GM15510 (cell line): ENCODE results near the gene IGSF9B.
A peak's percentile ranks its signal among the peaks of the same experiment; 100 is the strongest.

Experiments used
- POLR2A ChIP-seq: IDR thresholded peaks from 3 replicates; pipeline ENCODE4 v1.6.1; 2011; ENCODE audit warnings: borderline replicate concordance; ENCODE audit not compliant: insufficient read length; ENCODE audit errors: extremely low read depth

Gene IGSF9B, protein sequence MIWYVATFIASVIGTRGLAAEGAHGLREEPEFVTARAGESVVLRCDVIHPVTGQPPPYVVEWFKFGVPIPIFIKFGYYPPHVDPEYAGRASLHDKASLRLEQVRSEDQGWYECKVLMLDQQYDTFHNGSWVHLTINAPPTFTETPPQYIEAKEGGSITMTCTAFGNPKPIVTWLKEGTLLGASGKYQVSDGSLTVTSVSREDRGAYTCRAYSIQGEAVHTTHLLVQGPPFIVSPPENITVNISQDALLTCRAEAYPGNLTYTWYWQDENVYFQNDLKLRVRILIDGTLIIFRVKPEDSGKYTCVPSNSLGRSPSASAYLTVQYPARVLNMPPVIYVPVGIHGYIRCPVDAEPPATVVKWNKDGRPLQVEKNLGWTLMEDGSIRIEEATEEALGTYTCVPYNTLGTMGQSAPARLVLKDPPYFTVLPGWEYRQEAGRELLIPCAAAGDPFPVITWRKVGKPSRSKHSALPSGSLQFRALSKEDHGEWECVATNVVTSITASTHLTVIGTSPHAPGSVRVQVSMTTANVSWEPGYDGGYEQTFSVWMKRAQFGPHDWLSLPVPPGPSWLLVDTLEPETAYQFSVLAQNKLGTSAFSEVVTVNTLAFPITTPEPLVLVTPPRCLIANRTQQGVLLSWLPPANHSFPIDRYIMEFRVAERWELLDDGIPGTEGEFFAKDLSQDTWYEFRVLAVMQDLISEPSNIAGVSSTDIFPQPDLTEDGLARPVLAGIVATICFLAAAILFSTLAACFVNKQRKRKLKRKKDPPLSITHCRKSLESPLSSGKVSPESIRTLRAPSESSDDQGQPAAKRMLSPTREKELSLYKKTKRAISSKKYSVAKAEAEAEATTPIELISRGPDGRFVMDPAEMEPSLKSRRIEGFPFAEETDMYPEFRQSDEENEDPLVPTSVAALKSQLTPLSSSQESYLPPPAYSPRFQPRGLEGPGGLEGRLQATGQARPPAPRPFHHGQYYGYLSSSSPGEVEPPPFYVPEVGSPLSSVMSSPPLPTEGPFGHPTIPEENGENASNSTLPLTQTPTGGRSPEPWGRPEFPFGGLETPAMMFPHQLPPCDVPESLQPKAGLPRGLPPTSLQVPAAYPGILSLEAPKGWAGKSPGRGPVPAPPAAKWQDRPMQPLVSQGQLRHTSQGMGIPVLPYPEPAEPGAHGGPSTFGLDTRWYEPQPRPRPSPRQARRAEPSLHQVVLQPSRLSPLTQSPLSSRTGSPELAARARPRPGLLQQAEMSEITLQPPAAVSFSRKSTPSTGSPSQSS (N-terminal part only)

DNA sequence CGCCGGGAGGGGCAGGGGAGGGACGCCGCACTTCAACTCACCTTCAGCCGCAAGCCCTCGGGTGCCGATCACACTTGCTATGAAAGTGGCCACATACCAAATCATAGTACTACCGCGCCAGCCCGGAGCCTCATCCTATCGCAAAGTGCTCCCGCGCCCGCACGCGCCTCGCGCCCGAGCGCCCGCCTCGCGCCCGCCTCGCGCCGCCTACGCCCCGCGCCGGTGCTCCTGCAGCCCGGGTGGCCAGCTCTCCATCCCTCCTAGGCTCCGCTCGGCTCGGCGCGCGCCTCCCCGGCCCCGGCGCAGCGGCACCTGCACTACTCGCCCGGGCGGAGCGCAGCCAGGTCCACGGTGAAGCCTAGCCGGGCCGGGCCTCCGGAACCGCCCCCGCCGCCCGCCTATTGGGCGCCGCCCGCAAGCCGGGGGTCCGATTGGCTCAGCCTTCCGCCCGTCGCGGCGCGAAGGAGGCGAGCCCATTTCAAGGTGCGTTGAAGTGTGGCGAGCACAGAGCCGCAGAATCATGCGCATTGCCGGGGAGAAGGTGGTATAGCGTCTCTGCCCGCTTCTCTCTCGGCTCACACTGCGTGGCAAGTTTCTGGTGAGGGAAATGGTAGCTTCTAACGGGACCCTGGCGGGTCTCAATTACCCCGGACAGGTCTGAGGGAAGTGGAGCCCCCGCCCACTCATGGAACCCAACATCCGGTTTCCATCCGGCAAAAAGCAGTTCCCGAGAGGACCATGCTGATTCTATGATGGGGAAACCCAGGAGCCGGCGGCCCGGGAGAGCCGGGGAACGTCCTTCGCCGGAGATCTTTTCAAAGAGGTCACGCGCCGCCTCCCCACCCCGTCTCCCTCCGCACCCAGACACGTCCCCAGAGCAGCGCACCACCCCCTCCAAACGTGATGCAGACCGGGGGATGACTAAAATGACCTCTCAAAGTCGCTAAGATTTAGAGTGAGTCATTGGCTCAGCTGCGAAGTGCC, at the start of gene IGSF9B:
Gene IGSF9B, minus strand, starts transcription at position 319 of the 984 bp plus-strand sequence. Its CDS starts 214 bp downstream, at position 105.
- peak; percentile 20 for TF ChIP-seq POLR2A

DNA sequence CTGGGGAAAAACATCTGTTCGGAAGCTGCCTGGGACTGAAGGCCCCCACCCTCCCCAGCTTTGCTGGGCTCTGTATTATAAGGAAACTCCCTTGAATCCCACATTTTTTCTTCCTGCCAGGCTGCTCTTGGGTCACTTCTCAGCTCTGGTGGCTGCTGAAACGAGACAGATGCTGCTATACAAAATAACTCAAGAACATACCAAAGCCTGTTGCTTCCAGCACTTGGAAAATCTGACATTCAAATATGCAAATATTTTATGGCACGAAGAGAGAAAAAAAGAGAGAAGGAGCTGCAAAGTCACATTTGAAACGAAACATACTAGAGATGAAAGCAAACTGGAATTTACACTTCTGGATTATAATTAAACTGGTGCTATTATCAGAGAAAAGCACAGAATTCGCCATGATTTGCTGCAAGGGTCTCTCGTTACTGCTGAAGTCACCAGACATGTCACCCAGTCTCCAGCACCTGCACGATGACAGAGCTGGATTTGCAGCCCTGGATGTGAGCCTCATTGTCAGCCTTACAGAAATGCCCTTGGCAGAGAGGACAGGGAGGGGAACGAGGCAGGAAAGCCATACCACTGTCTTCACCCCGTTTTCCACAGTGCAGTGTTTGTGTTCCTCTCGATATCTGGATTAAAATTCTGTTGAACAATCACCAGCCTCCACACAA, 47.9 kb upstream of the IGSF9B start:
- TF ChIP-seq POLR2A, result no peak

DNA sequence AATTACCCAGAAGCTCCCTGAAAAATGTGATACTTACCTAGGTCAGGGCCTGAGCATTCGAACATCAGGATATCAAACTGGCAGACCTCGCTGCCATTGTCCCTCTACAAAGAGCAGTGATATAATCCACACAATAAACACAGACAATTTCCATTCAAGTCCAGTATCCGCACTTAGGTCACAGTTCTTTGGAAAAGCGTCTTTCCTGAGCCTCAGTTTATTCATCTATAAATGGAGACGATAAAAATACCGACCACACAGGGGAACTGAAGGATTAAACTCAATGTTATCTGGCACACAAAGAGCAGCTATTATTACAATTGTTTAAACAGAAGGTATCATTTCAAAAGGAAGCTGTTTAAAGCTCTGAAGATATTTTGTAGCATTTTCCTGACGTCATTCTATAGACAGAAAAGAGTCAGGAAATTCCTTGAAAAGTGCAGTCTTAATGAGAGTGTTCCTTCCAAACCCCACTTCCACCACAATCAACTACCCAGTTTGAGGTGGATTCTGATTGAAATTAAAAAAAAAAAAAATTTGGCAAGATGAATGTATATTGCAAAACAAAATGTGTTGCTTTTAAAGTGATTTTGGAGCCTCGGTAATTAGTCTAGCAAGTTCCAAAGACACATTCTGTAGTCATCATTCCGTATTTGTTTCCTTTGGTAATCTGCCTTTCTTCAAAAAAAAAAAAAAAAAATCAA, 47.2 kb upstream of the IGSF9B start:
- no peak for TF ChIP-seq POLR2A

DNA sequence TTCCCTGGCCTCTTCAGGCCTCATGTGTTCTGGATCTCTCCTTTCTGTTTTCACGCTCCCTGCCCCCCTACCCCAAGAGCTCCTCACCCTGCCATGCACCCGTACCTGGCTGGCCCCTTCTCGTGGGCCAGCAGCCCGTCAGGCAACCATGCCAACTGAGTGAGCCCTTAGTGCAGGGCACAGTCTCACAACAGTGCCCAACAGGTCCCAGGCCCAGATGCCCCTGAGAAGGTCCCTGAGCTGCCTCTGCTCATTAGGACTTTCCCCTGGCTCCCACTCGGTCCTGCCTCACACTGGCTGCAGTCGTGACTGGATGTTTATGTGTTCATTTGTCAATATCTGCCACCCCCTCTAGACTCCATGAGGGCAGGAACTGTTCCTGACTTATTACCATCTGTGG, 44.8 kb upstream of the IGSF9B start:
- no peak for TF ChIP-seq POLR2A

DNA sequence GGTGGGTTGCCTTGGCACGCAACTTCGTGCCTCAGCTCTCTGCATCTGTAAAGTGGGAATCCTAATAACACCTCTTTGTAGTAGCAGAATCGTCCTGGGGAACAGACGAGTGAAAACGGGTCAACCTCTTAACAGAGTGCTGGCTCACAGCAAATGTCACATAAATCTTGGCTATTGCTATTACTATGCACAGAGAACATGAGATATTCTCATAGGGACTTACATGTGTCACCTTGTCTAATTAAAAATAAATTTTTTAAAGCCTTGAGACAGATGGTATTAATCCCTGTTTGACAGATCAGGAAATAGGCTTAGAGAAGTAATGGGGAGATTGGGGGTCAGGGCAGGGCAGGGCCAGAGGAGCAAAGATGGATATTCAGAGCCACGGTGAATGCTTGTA, 44.3 kb upstream of the IGSF9B start:
- TF ChIP-seq POLR2A, result no peak

DNA sequence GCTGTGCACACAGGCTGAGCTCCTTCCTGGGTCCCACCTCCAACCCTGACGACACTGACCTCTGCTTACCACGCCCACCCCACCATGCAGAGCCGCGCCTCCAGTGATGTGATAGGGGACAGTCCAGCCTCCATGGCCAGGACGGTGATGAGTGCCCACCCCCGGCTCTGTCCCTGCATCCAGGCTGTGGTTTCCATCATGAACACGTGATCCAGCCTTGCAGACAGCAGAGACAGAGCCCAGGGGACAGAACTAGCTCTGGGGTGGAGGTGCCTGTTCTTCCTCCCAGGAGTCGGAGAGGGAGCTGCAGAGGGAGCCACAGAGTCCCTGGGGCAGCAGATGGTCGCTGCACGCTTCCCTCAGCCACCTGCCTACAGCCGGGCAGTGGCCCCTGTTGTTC, 42.6 kb upstream of the IGSF9B start:
- TF ChIP-seq POLR2A, result no peak

DNA sequence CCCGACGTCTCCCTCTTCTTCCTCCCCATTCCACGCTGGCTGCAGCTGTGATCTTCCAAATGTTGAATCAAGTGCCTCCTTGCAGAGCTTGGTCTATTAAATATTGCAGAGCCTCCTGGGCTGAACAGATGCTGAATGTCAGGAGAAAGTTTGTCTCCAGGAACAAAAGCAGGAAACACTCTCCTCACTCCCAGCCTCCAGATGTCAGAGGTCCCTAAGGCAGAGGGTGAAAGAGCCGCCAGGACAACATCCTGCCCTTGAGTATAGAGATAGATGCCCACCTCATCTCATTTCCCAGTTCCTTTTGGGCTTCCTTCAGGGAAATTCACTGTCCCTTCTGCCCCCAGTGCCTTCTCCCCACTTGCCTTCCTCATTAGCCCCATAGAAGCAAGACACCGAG, 40.8 kb upstream of the IGSF9B start:
- TF ChIP-seq POLR2A, result no peak

DNA sequence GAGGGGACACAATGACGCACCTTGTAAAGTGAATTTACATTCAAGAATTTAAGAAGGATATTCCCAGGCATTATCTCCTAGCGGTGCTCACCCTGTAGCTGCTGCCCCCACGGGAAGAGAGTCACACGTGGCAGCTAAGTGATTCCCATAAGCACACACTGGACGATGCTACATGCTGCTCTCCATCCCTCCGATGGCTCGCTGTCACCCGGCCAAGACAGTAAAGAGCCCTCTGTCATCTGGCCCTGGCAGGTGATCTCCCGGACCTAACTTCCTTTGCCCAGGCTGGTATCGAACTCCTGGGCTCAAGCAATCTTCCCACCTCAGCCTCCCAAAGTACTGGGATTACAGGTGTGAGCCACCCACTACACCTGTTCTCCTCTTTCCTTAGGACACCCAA, 39.9 kb upstream of the IGSF9B start:
- no peak for TF ChIP-seq POLR2A

DNA sequence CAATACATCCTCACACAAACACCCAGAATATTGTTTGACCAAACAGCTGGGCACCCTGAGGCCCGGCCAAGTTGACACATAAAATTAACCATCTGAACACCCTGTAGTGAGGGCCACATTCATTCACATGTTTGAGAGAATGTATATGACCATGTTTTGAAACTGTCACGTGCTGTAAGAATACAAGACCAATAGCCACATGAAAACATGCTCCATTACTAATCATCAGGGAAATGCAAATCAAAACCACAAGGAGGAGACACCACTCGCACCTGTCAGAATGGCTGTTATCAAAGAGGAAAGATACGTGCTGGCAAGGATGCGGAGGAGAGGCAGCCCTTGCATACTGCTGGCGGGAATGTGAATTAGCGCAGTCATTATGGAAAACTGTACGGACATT, 38.3 kb upstream of the IGSF9B start:
- TF ChIP-seq POLR2A, result no peak

DNA sequence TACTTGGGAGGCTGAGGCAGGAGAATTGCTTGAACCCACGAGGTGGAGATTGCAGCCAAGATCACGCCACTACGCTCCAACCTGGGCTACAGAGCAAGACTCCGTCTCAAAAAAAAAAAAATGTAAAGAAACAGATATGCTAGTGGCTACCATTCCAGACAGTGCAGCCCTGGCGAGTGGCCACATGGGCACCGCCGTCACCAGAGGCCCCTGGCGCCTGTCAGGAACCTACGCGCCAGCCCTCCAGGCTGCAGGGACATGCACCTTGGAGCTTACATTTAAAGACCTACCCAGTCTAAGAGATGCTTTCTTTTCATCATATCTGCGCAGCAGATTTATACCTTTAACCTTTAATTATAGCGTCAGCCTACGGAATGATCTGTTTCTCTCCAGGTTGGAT, 37.2 kb upstream of the IGSF9B start:
- TF ChIP-seq POLR2A, result no peak

DNA sequence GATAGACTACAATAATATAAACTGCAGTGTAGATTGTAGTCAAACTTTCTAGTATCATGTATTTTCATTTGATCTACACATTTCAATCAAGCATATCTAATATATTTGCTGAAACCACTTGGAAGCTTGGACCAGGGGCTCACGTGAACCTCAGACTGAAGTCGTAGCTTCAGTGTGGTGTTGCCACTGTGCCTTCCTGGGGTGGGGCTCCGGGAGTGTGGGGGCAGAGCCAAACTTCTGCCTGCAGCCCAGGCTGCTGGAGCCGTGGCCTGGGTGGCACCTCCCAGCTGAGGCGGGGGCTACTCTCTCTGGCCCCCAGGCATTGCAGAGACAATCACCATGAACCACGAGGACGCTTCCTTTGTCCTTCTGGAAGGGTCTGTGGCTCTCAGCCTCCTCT, 36.3 kb upstream of the IGSF9B start:
- no peak for TF ChIP-seq POLR2A

DNA sequence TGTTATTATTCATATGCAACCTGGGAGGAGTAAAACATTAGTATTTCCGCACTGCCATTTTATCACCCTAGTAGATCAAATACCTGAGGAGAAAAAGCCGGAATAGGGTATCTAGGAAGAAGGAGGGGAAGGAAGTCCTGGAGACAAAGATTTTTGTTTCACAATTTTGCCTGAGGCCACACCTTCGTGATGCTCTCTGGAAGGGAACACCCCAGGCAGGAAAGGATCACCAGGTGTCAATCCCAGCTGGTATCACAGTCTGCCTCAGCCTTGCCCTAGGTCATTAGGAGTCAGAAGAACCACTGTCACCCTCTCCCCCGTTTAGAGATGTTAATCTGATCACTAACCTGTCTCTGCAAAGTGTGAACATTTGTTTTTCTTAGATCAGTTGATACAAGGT, 35.4 kb upstream of the IGSF9B start:
- TF ChIP-seq POLR2A, result no peak

DNA sequence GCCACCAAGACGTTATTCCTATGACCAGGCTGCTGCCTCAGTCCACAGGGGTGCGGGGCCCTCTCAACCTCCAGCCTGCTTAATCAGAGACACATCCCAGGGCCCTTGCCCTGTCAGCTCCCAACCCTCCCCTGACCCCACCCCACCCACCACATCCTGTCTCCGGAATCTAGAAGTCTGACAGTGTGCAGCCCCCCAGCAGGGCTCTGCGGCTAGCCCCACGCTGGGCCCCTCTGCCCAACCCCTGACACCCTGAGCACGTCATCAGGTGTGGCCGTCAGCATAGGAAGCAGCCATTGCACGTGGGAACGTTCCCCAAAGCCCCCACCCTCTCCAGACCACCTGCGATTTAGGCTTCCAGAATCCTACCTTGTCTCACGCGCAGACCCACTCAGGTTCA, 34.3 kb upstream of the IGSF9B start:
- TF ChIP-seq POLR2A, result no peak

DNA sequence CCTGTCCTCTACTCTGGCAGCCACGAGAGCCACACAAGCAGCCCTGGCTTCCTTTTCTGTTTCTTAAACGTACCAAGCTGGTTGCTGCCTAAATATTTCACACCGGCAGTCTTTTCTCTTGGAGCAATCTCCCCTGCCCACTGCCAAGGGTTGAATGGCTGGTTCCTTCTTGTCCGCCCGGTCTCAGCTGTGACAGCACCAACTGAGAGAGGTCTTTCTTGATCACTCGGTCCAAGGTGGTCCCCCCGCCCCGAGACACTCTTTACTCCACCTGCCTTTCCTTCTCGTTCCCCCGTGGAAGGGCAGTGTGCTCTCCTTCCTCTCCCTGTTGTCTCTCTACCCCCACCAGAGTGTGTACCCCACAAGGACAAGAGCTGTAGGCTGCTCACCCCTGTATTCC, 33.7 kb upstream of the IGSF9B start:
- TF ChIP-seq POLR2A, result no peak
